Ovary (tissue), 3 donors: ENCODE measurements around the gene PKD1L1.

Experiments used
- POLR2A ChIP-seq: fragments of 450-650 bp; IDR thresholded peaks from one replicate; pipeline ENCODE4 v1.6.1; 2017; ENCODE audit warnings: antibody characterized with exemption, mild to moderate bottlenecking, moderate library complexity
- TF ChIP-seq, protein P1 (sequence below), 3 donors: fragments of 450-650 bp in 2 of 3; fragments of 200-600 bp in 1 of 3; IDR thresholded peaks; one replicate each; pipeline versions ENCODE4 v1.5.1 to v1.8.0; 2016 to 2022; ENCODE audit warnings: antibody characterized with exemption in 3 of 3, mild to moderate bottlenecking in 1 of 3
- donor health status: DM: no; HTN: no; CAD: no.

DNA sequence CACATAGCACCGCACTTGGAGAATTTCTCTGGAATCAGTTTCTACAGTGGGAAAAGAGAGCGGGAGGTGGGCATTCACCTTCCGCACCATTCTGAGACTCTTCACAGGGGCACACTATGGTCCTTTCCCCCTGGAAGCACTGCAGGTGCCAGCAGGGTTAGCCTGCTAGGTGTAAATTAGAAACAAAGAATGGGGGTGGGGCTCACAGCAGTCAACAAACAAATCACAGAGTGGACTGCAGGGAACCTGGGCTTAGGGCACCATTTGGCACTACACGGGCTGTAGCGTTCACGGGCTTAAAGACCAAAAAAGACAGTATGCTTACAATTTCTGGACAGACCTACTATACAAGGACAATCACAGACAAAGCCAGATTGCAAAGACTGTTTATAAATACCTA lies 8.0 kb upstream of the PKD1L1 start:
- TF ChIP-seq, protein P1, sequence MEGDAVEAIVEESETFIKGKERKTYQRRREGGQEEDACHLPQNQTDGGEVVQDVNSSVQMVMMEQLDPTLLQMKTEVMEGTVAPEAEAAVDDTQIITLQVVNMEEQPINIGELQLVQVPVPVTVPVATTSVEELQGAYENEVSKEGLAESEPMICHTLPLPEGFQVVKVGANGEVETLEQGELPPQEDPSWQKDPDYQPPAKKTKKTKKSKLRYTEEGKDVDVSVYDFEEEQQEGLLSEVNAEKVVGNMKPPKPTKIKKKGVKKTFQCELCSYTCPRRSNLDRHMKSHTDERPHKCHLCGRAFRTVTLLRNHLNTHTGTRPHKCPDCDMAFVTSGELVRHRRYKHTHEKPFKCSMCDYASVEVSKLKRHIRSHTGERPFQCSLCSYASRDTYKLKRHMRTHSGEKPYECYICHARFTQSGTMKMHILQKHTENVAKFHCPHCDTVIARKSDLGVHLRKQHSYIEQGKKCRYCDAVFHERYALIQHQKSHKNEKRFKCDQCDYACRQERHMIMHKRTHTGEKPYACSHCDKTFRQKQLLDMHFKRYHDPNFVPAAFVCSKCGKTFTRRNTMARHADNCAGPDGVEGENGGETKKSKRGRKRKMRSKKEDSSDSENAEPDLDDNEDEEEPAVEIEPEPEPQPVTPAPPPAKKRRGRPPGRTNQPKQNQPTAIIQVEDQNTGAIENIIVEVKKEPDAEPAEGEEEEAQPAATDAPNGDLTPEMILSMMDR (IDR thresholded peaks at IDR 0.05), result no peak
- TF ChIP-seq POLR2A, result no peak
